Adipocyte (in vitro differentiated cells): ENCODE data around the gene SGTA.

Experiments used
- DNase-seq: peaks from one replicate; pipeline ENCODE4 v3.0.0-alpha.2; 2015; ENCODE audit warnings: low read depth
- H3K27me3 ChIP-seq: replicated peaks from 2 replicates; pipeline ENCODE4 v1.7.0; 2013; ENCODE audit warnings: mild to moderate bottlenecking, low read length, moderate library complexity; ENCODE audit not compliant: control insufficient read depth, insufficient read depth
- H3K36me3 ChIP-seq: 2 replicates; pipeline ENCODE4 v1.7.0; 2013; ENCODE audit warnings: low read length, mild to moderate bottlenecking, moderate library complexity; ENCODE audit not compliant: control insufficient read depth, insufficient read depth, severe bottlenecking
- H3K4me1 ChIP-seq: 2 replicates; pipeline ENCODE4 v1.7.0; 2013; ENCODE audit warnings: mild to moderate bottlenecking, low read length, moderate library complexity; ENCODE audit not compliant: control insufficient read depth, insufficient read depth
- H3K4me3 ChIP-seq: 2 replicates; pipeline ENCODE4 v1.7.0; 2013; ENCODE audit warnings: mild to moderate bottlenecking, low read length, moderate library complexity
- H3K9ac ChIP-seq: 2 replicates; pipeline ENCODE4 v1.7.0; 2013; ENCODE audit warnings: mild to moderate bottlenecking, low read length, moderate library complexity
- H3K9me3 ChIP-seq: 2 replicates; pipeline ENCODE4 v1.7.0; 2013; ENCODE audit warnings: mild to moderate bottlenecking, low read length, moderate library complexity; ENCODE audit not compliant: control insufficient read depth

Gene SGTA

DNA sequence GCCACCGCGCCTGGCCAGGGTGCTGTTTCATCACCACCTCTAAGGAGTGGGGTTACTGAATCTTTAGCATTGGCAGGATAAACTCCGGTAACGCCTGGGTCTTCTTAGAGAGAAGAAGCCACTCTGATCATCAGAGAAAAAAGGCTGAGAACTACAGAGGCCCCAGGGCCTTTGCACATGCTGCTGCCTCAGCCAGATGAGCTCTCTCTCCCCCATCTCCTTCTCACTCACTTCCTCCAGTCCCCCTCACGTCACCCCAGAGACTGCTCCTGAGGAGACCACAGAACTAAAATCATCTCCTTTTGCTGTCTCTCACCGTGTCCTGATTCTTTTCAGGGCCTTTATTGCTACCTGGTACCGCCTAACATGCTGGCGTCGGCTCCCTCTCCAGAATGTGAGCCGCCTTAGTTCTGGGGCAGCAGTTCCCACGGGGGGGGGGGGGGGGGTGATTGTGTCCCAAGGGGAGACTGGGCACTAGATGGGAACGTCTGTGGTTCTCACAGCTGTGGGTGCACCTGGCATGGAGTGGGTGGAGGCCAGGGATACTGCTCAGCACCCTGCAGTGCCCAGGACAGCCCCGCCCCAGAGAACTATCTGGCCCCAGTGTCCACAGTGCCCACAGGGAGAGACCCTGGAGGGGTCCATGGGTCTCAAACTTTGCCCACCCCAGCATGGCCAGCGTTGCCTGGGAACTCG, 56.8 kb downstream of the SGTA start:
- Histone ChIP-seq H3K9me3 (no peaks in the 10 kb centered on the region), H3K4me1 (peaks cover 16% of the 10 kb centered on the region), H3K9ac (no peak overlapping the region), H3K27me3 (peaks cover 18% of the 10 kb centered on the region), H3K4me3 (no peak overlapping the region), H3K36me3 (no peaks in the 10 kb centered on the region)
- DNase-seq, result no peak

DNA sequence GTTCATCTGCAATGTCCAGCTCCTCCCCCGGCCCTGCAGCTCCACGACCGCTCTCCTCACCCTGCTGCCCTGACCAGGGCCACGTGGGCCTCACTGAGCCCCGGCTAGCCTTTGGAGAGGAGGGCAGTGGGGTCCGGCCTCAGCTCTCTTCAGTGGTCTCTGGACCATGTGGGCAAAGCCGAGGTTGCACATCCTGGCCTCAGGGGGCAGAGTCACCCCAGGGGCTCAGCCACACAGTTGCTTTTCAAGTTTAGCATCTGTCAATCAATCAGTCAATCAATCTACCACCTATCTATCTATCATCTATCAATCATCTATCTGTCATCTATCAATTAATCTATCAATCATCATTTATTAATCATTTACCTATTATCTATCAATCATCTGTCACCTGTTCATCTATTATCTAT, 58.9 kb downstream of the SGTA start:
- Histone ChIP-seq H3K4me3 (no peak overlapping the region), H3K27me3 (peaks cover 18% of the 10 kb centered on the region)
- DNase-seq, result no peak

DNA sequence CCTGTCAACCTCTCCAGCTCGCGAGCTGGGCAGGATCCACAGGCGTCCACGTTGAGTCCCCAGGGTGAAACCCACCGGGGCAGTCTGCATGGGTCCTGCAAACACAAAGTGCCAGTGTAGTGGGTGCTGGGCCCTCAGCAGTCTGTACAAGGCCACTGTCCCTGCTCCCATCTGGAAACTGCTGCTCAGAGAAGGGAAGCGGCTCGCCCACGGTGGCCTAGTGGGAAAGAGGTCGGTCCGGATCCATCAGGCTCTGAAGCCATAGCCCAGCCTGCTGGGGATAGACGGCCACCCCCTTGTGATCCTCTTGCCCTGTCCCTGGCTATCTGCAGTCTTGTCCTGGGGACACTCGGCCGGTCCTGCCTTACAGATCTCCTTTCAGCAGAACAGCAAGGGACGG, 59.3 kb downstream of the SGTA start:
- no peaks in the 10 kb centered on the region for H3K9me3 ChIP-seq
- peaks cover 16% of the 10 kb centered on the region for H3K4me1 ChIP-seq
- H3K36me3 ChIP-seq, result no peaks in the 10 kb centered on the region
- DNase-seq, result no peak
- peak overlapping the region; percentile 58 for H3K9ac ChIP-seq
- H3K4me3 ChIP-seq, result no peak overlapping the region
- peaks cover 18% of the 10 kb centered on the region for H3K27me3 ChIP-seq

More for the DNA sequence above, 58.9 kb downstream of the SGTA start:
- Histone ChIP-seq H3K9ac (peak overlapping the region; percentile 58), H3K4me1 (peaks cover 16% of the 10 kb centered on the region), H3K9me3 (no peaks in the 10 kb centered on the region), H3K36me3 (no peaks in the 10 kb centered on the region)

DNA sequence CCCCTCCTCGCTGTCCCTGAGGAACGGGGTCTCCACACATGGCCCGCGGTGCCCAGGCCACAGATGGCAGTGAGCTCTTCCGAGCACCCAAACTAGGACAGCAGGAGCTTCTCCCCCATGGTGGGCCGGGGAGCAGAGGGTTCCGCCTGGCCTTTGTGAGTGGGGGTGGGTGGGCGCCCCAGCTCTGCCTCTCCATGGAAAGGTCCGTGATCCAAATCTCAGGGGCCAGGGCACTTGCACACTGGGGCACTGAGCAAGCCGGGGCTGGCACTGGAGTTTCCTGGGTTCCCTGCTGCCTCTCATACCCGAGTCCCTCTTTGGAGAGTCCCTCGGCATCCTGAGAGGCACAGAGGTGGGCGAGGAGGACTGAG, 59.7 kb downstream of the SGTA start:
- Histone ChIP-seq H3K4me1 (peaks cover 16% of the 10 kb centered on the region), H3K4me3 (no peak overlapping the region), H3K9ac (peak overlapping the region; percentile 58), H3K9me3 (no peaks in the 10 kb centered on the region), H3K36me3 (no peaks in the 10 kb centered on the region), H3K27me3 (peaks cover 18% of the 10 kb centered on the region)
- DNase-seq, result no peak

DNA sequence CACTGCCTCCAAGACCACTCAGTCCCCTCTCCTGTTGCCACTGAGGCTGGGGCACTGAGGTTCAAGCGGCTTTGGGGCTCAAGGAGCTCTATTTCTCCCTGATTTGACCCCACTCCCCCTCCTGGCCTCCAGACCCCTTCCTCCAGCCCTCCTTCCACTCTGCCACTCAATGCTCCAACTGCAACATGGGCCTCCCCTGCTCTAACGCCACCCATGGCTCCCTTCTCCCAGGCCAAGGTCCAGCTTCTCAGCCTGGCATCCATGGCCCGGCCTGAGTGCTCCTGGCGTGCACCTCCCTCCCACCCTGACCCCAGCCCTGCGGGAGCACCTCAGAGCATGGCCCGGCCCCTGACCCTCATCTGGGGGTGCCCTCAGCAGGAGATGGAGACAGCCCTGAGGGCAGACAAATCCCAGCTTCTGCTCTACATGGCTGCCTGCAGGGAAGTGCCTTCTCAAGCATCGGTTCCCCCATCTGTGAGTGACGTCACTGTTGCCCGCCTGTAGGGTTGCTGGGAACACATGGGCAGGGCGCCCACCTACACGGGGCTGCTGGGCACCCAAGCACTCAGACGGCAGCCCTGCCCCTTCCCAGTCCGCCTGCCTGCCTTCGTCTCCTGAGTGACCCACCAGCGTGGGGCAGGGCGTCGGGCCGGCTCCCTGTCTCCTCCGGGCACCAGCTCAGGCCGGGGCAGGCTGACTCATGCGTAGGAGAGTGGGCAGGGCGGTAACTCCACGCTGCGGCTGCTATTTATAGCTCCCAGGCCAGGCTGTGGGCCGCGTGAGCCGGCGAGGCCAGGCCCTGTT, 60.3 kb downstream of the SGTA start:
- DNase-seq, result peak; percentile 93
- Histone ChIP-seq H3K9ac (peak overlapping the region; percentile 58), H3K4me1 (peaks cover 16% of the 10 kb centered on the region), H3K9me3 (no peaks in the 10 kb centered on the region), H3K27me3 (peaks cover 18% of the 10 kb centered on the region), H3K4me3 (no peak overlapping the region), H3K36me3 (no peaks in the 10 kb centered on the region)

DNA sequence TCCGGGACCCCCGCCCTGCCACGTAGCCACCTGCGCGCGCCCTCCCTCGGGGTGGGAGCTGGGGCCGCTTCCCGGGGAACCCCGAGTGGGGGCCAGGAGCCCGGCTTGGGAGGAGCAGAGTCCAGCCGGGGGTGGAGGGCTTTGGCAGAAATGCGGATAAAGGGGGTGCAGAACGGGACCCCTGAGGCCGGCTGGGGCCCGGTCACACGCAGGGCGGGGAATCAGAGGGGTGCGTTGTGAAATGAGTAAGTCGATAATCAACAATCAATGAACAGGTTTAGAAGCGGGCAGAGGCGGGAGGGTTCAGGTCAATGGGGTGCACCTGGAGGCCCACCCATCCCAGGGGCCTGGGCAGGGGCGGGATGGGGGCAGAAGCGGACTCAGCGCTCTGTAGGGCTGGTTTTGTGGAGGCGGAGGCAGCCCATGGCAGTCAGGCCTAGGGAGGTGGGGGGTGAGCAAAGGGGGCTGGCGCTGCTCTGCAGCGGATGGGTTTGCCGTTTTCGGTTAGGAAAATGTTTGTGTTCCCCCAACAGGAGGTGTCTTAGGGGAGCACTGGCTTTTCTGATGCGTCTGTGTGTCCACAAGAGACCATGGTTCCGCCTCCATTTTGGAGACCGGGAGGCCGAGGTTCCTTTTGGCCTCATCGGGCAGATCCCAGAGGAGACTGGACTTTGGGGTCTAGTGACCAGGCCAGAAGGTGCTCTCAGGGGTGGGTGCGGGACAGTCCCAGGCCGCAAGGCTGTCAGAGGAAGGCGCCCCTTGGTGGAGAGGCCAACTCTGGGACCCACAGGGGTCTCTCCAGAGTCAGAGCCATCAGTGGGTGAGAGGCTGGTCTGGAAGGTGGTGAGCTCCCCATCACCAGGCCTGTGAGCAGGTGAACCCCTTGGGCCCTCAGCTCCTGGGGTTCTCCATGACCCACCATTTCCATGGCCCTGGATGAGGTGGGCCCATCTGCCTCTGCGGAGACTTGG, 61.2 kb downstream of the SGTA start:
- H3K9ac ChIP-seq, result peak overlapping the region; percentile 54
- H3K27me3 ChIP-seq, result peaks cover 10% of the 10 kb centered on the region
- H3K4me1 ChIP-seq, result peaks cover 16% of the 10 kb centered on the region
- no peaks in the 10 kb centered on the region for H3K36me3 ChIP-seq
- no peaks in the 10 kb centered on the region for H3K9me3 ChIP-seq
- H3K4me3 ChIP-seq, result peak overlapping the region; percentile 69
- DNase-seq, result no peak

DNA sequence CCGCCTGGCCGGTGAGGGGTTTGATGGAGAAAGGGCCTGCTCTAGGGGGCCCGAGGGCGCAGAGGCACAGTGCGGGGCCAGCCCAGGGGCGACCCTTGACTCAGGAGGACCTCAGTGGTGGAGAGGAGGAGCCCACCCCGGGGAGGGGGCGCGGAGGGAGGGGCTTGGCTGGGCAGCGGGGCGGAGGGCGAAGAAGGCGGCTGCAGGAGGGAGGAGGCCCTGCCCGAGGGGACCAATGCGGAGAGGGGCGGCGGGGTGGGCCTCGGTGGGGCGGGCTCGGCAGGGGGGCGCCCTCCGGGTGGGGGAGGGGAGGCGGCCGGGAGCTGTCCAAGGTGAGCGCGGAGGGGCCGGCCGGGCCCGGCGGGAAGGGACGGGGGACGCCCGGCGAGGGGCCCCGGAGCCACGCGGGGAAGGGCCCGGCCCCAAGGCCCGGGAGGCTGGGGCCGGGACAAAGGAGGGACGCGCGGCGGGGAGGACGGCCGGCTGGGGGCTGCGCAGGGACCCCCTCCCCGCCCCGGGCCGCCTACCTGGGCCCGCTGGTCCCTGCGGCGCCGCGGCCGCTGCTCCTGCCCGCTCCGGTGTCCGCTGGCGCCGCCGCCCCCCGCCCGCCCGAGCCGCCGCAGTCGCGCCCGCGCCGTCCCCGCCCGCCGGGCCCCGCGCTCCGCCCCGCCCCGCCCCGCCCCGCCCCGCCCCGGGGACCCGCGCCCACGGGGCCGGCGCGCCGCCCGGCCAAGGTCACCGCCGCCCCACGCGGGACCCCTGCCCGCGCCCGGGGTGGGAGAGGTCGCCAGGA, 62.1 kb downstream of the SGTA start, which contains the start of gene DIRAS1:
DIRAS1 (minus strand) TSS at position 596 of the 793 bp plus-strand sequence. CDS start 3,566 bp downstream, outside the sequence.
- H3K4me1 ChIP-seq, result peaks cover 16% of the 10 kb centered on the region
- H3K36me3 ChIP-seq, result no peaks in the 10 kb centered on the region
- no peaks in the 10 kb centered on the region for H3K9me3 ChIP-seq
- DNase-seq, result peak; percentile 25
- peaks cover 3% of the 10 kb centered on the region for H3K27me3 ChIP-seq
- H3K9ac ChIP-seq, result peak within 1 kb of the TSS; percentile 72
- peak within 1 kb of the TSS; percentile 75 for H3K4me3 ChIP-seq

DNA sequence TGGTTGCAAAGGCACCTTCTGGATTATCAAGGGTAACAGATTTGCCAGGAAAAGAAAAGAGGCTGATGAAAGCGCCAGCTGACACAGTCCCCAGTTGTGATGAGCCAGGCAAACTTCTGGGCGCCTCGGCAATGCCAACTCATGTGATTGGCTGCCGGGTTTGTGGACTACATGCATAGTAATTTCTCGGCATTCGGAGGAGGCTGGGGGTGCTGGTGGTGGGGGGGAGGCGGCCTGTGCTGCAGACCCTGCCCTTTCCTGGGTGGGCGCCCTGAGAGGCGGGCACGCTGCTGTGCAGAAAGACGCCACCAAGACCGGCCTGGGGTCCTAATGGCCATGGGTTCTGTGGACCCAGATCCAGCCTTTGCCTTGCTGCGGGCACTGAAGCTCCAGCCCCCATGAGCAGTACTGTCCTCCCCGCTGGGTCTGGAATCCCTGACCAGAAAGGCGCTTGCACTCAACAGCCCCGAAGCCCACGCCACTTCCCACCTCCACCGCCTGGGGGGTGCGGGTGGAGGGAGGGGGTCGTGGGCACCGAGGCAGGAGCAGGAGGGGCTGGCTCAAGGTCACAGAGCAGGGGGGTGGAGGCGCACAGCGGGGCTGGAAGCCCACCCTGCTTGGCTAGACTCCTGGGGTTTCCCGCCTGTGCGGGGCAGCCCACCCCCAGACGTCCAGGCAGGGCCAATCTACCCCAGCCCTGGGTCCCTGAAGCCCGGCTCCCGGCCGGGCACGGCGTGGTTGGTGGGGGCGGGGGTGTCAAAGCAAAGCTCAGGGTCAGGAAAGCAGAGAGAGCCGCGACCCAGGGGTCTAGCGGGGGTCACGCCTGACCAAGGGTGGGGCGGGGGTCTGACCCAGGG, 62.9 kb downstream of the SGTA start:
- no peaks in the 10 kb centered on the region for H3K27me3 ChIP-seq
- no peaks in the 10 kb centered on the region for H3K36me3 ChIP-seq
- H3K4me3 ChIP-seq, result peak overlapping the region; percentile 75
- peaks cover 8% of the 10 kb centered on the region for H3K9me3 ChIP-seq
- peak overlapping the region; percentile 72 for H3K9ac ChIP-seq
- peak; percentile 41 for DNase-seq
- peaks cover 16% of the 10 kb centered on the region for H3K4me1 ChIP-seq

DNA sequence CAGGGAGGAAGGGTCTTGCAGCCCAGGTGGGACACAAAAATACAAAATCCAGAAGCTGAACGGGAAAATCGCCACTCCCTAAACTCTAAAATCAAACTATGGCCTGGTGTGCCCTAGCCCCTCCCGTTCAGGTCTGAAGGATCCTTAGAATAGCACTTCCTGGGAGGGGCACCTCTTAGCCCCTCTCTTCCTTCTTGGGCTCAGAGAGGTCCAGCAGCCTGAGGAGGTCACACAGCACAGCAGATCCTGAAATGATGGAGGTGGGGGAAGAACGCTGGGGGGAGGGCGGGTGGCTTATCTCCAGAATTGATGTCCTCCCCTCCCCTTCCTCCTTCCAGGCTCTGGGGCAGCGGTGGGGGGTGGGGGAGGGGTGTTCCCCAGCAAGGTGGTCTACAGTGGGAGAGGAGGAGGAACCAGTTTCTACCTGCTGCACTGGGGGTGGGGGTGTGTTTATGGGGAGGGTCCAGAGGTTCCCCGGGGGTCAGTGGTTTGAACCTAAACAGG, 63.8 kb downstream of the SGTA start:
- Histone ChIP-seq H3K9me3 (peaks cover 11% of the 10 kb centered on the region), H3K4me3 (no peak overlapping the region), H3K9ac (peak overlapping the region; percentile 72), H3K27me3 (no peaks in the 10 kb centered on the region), H3K36me3 (no peaks in the 10 kb centered on the region), H3K4me1 (peaks cover 16% of the 10 kb centered on the region)
- no peak for DNase-seq
